Activated T-helper 1 cell treated with anti-CD3 and anti-CD28 coated beads, Interleukin-12 subunit alpha, Interleukin-12 subunit beta, Interleukin-2, Interleukin-4 antibody, amounts not matched to agents 30 ng/mL and 10 ng/mL and 1 ng/mL, durations not matched to agents 14 hours and 24 hours and 36 hours (primary cell): ENCODE measurements around the gene ALS2CL. TPM values are rescaled to one million over a fixed set of nuclear protein-coding genes. Genes with fewer than 3 reads are reported as not detected.

Source experiments
- DNase-seq: peaks from one replicate; pipeline ENCODE4 v3.0.0; 2021; ENCODE audit warnings: low spot score
- H3K27ac Mint-ChIP-seq: one replicate; pipeline ENCODE4 v1.8.0; 2021; ENCODE audit warnings: mild to moderate bottlenecking, mixed read lengths
- H3K27me3 Mint-ChIP-seq: one replicate; pipeline ENCODE4 v1.8.0; 2022; ENCODE audit warnings: mild to moderate bottlenecking, moderate library complexity, mixed read lengths; ENCODE audit not compliant: insufficient read depth
- H3K36me3 Mint-ChIP-seq: one replicate; pipeline ENCODE4 v1.8.0; 2021; ENCODE audit warnings: low read depth, mixed read lengths
- H3K4me1 Mint-ChIP-seq: one replicate; pipeline ENCODE4 v1.8.0; 2021; ENCODE audit warnings: low read depth, mixed read lengths
- H3K4me3 Mint-ChIP-seq: one replicate; pipeline ENCODE4 v1.8.0; 2021; ENCODE audit warnings: mild to moderate bottlenecking, moderate library complexity, mixed read lengths
- H3K9me3 Mint-ChIP-seq: one replicate; pipeline ENCODE4 v1.8.0; 2021; ENCODE audit warnings: mixed read lengths
- intact Hi-C: fragments of 100-400 bp; cut with micrococcal nuclease; formaldehyde crosslinking; loops from one replicate; pipeline ENCODE4 v1.15.1; 2024
- total RNA-seq: library from RNA; stranded (reverse); gene quantifications from 2 replicates; pipeline ENCODE4 v1.2.3, GENCODE V29; 2022

ALS2CL gene
- total RNA-seq, 1 donor from 2014 or later = 0.10 TPM

DNA sequence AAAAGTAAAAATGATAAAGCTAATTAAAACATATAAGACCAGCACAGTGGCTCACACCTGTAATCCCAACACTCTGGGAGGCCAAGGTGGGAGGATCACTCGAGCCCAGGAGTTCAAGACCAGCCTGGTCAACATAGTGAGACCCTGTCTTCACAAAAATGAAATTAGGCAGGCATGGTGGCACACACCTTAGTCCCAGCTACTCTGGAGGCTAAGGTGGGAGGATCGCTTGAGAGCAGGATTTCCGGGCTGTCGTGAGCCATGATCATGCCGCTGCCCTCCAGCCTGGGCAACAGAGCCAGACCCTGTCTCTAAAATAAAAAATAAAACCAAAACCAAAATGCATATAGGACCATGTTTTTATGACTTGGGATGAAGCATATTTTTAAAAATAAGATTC is 29.0 kb upstream of the ALS2CL start:
- H3K27ac Mint-ChIP-seq = no peak overlapping the region
- H3K4me1 Mint-ChIP-seq = no peaks in the 10 kb centered on the region
- H3K4me3 Mint-ChIP-seq = no peak overlapping the region
- intact Hi-C loops = no loop called here
- no peak for DNase-seq
- H3K36me3 Mint-ChIP-seq = no peaks in the 10 kb centered on the region
- peaks cover 4% of the 10 kb centered on the region for H3K9me3 Mint-ChIP-seq
- H3K27me3 Mint-ChIP-seq = peaks cover 7% of the 10 kb centered on the region

GRCh38 chr3:46721009-46721408 is 27.5 kb upstream of the ALS2CL start:
- Mint-ChIP-seq H3K36me3 (no peaks in the 10 kb centered on the region), H3K4me1 (no peaks in the 10 kb centered on the region), H3K27ac (no peak overlapping the region), H3K4me3 (no peak overlapping the region), H3K9me3 (peaks cover 4% of the 10 kb centered on the region), H3K27me3 (peaks cover 4% of the 10 kb centered on the region)
- no peak for DNase-seq
- intact Hi-C loops = no loop called here

DNA sequence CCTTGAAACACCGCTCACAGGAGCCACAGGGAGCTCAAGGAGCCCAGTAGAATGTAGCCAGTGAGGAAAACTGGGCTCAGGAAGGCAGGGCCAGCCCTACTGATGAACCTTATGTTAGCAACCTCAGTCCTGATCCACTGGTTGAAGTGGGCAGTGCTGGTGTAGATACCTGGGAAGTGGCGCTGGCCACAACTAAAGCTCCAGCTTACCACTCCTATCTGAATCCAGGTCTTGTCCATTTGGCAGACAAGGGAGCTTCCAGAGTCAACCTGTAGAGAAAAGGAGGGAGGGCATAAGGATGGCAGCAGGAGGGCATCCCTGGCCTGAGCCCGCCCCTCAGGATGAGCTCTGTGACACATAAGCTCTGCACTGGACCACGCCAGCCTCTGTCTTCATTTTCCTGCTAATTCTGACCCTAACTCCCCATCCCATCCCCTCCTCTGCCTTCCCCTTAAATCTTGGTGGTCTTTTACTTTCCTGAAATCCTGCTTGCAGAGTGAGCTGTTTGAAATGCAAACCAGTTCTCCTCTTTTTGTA is 26.3 kb upstream of the ALS2CL start:
- Mint-ChIP-seq H3K36me3 (no peaks in the 10 kb centered on the region), H3K4me1 (no peaks in the 10 kb centered on the region), H3K27me3 (peaks cover 4% of the 10 kb centered on the region), H3K4me3 (no peak overlapping the region), H3K9me3 (peaks cover 4% of the 10 kb centered on the region), H3K27ac (no peak overlapping the region)
- DNase-seq = no peak
- intact Hi-C loops = no loop called here

DNA sequence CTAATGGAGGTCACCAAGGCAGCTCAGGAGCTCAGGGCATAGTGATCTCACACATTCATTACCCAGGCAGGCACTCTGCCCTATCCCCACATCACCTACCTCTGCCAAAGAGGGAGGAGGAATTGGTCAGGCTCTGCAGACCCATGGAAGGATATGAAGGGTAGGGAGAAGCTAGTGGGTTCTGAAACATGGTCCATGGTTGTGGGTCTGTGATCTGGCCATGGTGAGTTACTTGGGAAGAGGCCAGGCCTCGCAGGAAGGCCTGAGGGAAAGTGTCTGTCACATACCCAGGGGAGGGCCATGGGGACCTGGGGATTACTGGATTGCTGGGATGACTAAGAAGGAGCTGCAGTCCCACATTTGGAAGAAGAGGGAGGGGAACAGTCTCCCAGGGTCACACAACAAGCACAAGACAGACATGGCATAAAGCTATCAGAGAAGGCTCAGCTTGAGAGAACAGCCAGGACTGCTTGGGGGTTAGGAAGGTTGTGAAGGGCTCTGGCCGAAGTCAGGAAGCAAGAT is 25.6 kb upstream of the ALS2CL start:
- DNase-seq = no peak
- H3K4me1 Mint-ChIP-seq = no peaks in the 10 kb centered on the region

DNA sequence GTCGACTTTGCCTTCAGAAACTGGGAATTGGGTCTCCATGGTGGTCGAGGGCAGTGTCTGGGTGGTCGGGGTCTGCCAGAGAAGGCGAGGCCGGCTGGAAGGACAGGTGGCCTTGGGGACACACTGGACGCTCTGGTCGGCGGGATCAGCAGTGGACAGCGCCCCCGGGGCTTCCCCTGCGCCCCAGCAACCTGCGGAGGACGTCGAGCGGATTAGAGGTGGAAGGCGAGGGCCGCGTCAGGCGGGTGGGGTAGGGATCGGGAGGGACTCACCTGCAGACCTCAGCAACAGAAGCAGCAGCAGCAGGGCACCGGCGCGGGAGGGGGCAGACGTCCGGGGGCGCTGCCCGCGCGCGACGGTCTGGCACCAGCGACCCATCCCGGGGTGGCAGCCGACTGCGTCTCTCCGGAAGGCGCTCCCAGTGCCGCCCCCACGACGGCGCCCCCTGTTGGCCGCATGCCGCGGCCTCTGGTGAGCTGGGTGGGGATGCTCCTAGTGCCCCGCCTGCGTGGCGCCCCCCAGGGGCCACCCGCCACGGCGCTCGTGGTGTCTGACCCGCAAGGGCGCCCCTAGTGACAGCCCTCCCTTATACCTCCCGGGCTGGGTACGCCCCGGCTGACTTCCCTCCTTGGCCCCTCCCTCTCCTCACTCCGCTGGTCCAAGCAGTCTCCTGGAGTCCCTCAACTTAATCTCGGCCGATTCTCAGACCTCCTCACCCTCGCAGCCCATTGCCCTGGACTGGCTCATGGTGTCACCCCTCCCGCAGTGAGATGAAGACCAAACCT is 24.2 kb upstream of the ALS2CL start, which contains the start of gene PRSS50:
PRSS50 (minus strand) TSS at position 423 of the 785 bp plus-strand sequence; CDS start at position 378, 45 bp downstream.
- Mint-ChIP-seq H3K4me3 (no peak within 1 kb of the TSS), H3K36me3 (no peaks in the 10 kb centered on the region)

More for the DNA sequence above, 25.6 kb upstream of the ALS2CL start:
- Mint-ChIP-seq H3K36me3 (no peaks in the 10 kb centered on the region), H3K27me3 (peaks cover 4% of the 10 kb centered on the region), H3K27ac (no peak overlapping the region), H3K9me3 (peaks cover 4% of the 10 kb centered on the region), H3K4me3 (no peak overlapping the region)
- intact Hi-C loops = no loop called here

GRCh38 chr3:46716461-46717441 is 23.3 kb upstream of the ALS2CL start:
- H3K27me3 Mint-ChIP-seq = peaks cover 4% of the 10 kb centered on the region
- no peak overlapping the region for H3K4me3 Mint-ChIP-seq
- H3K36me3 Mint-ChIP-seq = no peaks in the 10 kb centered on the region
- H3K27ac Mint-ChIP-seq = no peak overlapping the region
- no peak for DNase-seq
- intact Hi-C loops = no loop called here
- no peaks in the 10 kb centered on the region for H3K4me1 Mint-ChIP-seq
- H3K9me3 Mint-ChIP-seq = peaks cover 4% of the 10 kb centered on the region

More for the DNA sequence above, 24.2 kb upstream of the ALS2CL start, which contains the start of gene PRSS50:
- Mint-ChIP-seq H3K4me1 (no peaks in the 10 kb centered on the region), H3K27me3 (peaks cover 4% of the 10 kb centered on the region), H3K9me3 (peaks cover 4% of the 10 kb centered on the region), H3K27ac (no peak within 1 kb of the TSS)
- no peak for DNase-seq
- intact Hi-C loops = no loop called here

DNA sequence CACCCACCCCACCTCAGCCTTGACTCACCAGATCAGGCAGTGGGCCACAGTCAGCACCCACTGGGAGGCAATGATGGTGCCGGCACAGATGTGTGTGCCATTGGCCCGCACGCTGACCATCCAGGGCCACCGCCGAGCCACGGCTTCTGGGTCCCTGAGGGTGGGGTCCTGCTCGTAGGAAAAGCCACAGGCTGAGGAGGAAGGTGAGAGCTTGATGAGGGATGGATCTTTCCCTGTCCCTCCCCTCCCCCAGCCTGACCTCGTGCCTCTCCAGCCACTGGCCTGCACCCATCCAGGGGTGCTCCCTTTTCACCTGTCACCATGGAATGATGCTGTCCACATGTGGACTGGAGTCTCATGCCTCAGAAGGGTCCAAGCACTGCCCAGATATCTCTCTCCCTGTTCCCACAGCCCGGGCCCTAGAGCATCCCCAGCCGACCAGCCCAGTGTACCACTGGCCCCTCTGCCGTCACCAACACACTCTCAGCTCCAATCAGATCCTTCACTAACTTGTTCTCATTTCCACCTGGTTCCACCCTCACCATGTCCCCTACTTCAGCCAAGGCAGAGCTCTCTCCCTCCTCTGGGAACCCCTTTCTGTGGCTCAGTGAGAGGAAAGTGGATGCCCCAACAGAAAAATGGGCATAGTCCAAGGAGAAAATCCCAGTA is 22.2 kb upstream of the ALS2CL start:
- no peak for DNase-seq
- Mint-ChIP-seq H3K27me3 (peaks cover 4% of the 10 kb centered on the region), H3K4me3 (no peak overlapping the region), H3K36me3 (no peaks in the 10 kb centered on the region), H3K9me3 (no peaks in the 10 kb centered on the region), H3K4me1 (no peaks in the 10 kb centered on the region), H3K27ac (no peak overlapping the region)
- intact Hi-C loops = no loop called here

- no peak for DNase-seq
- Mint-ChIP-seq H3K27ac (no peak overlapping the region), H3K9me3 (no peaks in the 10 kb centered on the region), H3K4me3 (no peak overlapping the region), H3K36me3 (no peaks in the 10 kb centered on the region), H3K27me3 (peaks cover 2% of the 10 kb centered on the region), H3K4me1 (no peaks in the 10 kb centered on the region)
- intact Hi-C loops = no loop called here
Measured at GRCh38 chr3:46714728-46715506, 21.4 kb upstream of the ALS2CL start.

- H3K4me3 Mint-ChIP-seq = no peak overlapping the region
- no peak for DNase-seq
- intact Hi-C loops = no loop called here
- H3K36me3 Mint-ChIP-seq = no peaks in the 10 kb centered on the region
- H3K4me1 Mint-ChIP-seq = no peaks in the 10 kb centered on the region
- no peaks in the 10 kb centered on the region for H3K9me3 Mint-ChIP-seq
- no peak overlapping the region for H3K27ac Mint-ChIP-seq
- no peaks in the 10 kb centered on the region for H3K27me3 Mint-ChIP-seq
Measured at GRCh38 chr3:46713898-46714552, 20.5 kb upstream of the ALS2CL start.

GRCh38 chr3:46713050-46713897 is 19.8 kb upstream of the ALS2CL start:
- intact Hi-C loops = no loop called here
- no peaks in the 10 kb centered on the region for H3K9me3 Mint-ChIP-seq
- no peaks in the 10 kb centered on the region for H3K27me3 Mint-ChIP-seq
- no peak for DNase-seq
- no peak overlapping the region for H3K27ac Mint-ChIP-seq
- H3K36me3 Mint-ChIP-seq = no peaks in the 10 kb centered on the region
- no peaks in the 10 kb centered on the region for H3K4me1 Mint-ChIP-seq
- H3K4me3 Mint-ChIP-seq = no peak overlapping the region
